OCI-LY1 (cell line): Measurements from ENCODE around the gene CXorf66.

ENCODE experiments used
- EZH2 ChIP-seq: fragments of 200-600 bp; sonication (generic), shearing (Covaris generic); IDR thresholded peaks from 2 replicates; pipeline ENCODE4 v1.8.0; 2017; ENCODE audit warnings: borderline replicate concordance, mixed run types, mild to moderate bottlenecking, antibody characterized with exemption, low read length, moderate library complexity, mixed read lengths
- TF ChIP-seq, protein P1 (sequence below): fragments of 200-600 bp; sonication (generic), shearing (Covaris generic); IDR thresholded peaks from 2 replicates; pipeline ENCODE4 v1.5.1; 2017; ENCODE audit warnings: mild to moderate bottlenecking, antibody characterized with exemption, low read length, moderate library complexity, mixed read lengths

DNA sequence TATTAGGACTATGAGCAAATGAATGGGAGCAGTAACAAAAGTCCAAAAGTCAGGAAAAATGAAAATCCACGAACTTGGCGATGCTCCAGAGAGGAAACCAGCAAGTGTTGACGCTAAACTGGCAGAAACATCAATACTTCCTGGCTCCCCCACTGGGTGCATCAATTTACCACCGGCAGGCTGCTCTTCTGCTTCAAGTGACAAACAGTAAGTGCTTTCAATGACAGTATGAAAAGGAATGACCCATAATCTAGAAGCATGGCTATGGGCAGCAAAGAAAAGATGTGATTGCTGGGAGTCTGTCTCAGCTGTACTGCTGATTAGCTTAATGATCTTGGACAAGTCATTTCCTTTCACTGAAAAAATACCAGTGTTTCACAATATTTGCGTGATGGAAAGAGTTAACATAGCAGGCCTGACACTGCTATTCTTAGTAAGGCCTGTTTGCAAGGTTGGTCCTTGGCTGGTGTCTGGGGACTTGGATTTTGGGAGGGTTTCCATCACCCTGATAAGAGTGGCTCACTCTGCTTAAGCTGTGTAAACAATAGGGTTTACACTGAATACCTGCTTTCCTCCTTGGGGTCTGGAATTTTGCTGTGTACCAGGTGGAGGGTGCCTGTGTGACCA is 41.1 kb downstream of the CXorf66 start:
- TF ChIP-seq, protein P1, sequence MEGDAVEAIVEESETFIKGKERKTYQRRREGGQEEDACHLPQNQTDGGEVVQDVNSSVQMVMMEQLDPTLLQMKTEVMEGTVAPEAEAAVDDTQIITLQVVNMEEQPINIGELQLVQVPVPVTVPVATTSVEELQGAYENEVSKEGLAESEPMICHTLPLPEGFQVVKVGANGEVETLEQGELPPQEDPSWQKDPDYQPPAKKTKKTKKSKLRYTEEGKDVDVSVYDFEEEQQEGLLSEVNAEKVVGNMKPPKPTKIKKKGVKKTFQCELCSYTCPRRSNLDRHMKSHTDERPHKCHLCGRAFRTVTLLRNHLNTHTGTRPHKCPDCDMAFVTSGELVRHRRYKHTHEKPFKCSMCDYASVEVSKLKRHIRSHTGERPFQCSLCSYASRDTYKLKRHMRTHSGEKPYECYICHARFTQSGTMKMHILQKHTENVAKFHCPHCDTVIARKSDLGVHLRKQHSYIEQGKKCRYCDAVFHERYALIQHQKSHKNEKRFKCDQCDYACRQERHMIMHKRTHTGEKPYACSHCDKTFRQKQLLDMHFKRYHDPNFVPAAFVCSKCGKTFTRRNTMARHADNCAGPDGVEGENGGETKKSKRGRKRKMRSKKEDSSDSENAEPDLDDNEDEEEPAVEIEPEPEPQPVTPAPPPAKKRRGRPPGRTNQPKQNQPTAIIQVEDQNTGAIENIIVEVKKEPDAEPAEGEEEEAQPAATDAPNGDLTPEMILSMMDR = no peak
- TF ChIP-seq EZH2 = no peak
